ENCODE data around the gene MATK.
"Not testable (repeated sequence)": the region's sequence is repeated elsewhere in the genome, so short reads cannot be mapped to it uniquely, and the experiment has no call there.

MATK gene

DNA sequence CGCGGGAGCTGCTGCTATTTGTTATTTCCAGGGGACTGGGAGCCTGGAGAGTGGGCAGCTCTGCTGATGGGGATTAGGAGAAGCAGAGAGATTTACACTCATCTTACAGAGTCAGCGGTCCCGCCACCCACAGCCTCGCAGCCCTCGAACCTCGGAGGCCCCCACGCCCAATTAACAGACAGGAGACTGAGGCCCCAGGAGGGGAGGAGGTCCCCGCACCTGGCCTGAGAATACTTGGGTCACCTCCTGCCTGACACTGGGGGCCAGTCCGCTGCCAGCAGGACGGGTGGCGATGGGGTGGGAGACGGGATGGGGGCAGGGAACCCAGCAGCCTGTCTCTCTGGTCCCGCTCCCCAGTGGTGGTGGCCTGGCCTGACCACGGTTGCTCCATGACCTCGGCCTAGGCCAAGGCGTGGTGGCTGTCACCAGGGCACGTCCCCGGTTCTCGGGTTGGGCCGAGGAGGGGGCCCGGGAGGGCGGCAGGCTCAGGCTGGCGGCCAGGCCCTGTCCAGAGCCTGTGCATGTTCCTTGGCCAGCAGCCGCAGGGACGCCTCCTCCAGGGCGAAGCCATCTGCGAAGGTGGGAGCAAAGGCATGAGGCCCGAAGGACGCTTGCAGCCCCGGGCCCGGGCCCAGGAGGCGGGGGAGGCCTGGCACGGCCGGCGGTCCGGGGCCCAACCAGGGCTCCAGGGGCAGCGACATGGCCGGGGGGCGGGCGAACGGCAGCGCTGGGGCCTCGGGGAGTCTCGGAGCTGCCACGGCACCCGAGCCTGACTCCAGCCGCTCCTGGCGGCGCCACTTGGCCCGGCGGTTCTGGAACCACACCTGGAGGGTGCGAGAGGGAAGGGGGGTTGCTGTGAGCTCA, 15.8 kb downstream of the MATK start:
- DNase-seq (ENCODE audit: low spot score) = no peak

DNA sequence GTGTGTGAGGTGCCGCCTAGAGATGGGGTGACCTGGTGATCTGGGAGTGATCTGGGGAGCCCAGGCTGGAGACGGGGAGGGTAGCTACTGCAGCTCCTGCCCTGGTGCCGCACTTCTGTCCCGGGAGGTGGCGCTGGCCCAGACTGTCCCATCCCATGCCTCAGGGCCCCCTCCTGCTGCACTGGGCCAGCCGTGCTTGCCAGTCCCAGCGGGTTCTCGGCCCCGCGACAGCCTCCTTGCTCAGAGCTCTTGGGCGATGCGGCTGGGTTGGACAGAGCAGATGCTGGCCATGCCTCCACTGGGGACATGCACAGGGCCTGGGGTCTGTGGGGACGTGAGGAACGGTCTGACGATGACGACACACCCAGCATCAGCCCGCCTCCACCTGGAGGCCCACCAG, 16.7 kb downstream of the MATK start:
- no peak for DNase-seq (ENCODE audit: low spot score)

DNA sequence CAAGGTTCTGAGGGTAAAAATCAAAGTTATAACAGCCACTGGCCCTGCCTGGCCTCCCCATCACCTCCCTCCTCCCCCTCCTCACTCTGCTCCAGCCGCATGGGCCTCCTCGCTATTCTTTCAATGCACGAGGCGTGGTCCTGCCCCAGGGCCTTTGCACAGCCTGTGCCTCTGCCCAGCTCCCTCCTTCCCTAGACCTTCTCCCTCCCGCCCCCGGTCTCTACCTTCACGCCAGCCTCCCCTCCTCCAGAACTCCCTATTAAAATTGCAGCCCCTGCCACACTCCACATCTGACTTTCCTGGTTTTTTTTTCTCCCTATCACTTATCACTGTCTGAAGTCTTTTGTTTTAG, 17.5 kb downstream of the MATK start:
- DNase-seq (ENCODE audit: low spot score) = no peak

DNA sequence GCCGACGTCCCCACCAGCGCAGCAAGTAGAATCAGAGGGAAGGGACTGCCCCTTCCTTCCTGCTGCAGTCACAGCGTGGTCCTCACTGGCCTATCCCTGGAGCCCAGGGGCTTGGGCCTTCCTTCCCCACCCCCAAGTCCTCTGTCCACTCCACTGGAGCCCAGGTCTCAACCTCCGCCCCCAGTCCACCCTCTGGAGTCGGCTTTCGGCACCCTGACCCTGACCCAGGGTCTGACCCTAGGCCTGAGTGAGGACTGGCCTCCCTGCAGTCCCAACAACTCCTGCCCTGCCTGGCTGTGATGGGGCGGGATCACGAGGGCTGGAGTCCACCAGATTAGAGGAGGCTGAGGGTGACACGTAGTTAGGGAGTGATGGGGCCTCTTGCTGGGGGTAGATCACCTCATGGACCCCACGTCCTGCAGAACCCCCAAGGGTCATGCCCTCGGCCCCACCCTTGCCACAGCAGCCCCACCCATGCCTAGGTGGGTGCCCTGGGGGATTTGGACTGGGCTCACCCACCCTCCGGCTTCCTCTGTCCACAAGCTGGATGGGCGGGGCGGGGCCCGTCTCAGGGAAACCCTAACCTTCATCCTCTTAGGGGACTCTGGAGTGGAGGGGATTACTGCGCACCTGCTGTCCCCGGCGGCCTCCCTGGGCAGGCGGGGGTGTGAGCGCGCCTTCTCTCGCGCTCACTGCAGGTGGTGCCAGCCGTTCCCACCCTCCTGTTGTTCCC, 18.0 kb downstream of the MATK start:
- no peak for DNase-seq (ENCODE audit: low spot score)

DNA sequence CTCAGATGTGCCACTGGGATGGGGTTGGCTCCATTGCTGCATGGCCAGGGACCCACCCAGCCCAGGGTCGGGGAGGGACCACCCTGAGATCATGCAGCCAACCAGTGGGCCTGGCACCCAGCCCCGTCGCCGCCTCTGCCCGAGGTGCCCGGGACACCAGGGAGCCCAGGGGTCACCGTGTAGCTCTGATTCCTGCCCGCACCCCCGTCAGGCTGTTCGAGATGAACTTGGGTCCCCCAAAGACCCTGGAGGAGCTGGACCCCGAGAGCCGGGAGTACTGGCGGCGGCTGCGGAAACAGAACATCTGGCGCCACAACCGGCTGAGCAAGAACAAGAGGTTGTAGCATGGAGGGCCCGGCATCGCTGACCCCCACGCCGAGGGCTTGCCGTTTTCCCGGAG, 19.1 kb downstream of the MATK start:
- no peak for DNase-seq (ENCODE audit: low spot score)

DNA sequence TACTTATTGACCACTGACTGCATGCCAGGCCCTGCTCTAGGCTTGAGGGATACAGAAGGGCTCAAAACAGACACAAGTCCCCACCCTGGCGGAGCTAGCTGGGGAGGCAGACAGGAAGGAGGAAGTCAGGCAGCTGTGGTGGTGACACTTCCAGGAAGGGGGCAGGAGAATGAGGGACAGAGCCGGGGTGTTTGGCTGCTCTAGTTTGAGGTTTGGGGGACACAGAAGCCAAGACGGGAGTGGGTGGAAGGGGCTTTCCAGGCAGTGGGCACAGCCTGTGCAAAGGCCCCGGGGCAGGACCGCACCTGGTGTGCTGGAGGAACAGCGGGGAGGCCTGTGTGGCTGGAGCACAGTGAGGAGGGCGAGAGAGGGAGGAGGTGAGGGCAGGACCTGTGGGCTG, 19.7 kb downstream of the MATK start:
- DNase-seq (ENCODE audit: low spot score) = no peak

DNA sequence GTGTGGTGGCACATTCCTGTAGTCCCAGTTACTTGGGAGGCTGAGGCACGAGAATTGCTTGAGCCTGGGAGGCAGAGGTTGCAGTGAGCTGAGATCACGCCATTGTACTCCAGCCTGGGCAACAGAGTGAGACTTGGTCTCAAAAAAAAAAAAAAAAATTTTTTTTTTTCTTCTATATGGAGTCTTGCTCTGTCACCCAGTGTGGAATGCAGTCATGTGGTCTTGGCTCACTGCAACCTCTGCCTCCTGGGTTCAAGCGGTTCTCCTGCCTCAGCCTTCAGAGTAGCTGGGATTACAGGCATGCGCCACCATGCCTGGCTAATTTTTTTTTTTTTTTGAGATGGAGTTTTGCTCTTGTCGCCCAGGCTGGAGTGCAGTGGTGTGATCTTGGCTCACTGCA, 20.4 kb downstream of the MATK start:
- not testable (repeated sequence) for DNase-seq (ENCODE audit: low spot score)

DNA sequence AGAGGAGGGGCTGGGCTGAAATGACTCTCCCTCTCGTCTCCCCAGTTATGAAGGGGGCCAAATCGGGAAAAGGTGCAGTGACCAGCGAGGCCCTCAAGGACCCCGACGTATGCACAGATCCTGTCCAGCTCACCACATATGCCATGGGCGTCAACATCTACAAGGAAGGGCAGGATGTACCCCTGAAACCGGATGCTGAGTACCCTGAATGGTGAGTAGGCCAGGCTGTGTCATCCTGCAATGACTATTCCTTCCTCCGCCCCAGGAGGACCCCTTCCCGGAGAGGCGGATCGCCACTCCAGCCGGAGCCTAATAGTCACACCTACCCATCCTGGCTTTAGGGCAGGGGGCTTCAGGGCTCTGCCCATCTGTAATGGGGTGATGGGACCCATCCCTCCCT, 21.1 kb downstream of the MATK start:
- DNase-seq (ENCODE audit: low spot score) = no peak

DNA sequence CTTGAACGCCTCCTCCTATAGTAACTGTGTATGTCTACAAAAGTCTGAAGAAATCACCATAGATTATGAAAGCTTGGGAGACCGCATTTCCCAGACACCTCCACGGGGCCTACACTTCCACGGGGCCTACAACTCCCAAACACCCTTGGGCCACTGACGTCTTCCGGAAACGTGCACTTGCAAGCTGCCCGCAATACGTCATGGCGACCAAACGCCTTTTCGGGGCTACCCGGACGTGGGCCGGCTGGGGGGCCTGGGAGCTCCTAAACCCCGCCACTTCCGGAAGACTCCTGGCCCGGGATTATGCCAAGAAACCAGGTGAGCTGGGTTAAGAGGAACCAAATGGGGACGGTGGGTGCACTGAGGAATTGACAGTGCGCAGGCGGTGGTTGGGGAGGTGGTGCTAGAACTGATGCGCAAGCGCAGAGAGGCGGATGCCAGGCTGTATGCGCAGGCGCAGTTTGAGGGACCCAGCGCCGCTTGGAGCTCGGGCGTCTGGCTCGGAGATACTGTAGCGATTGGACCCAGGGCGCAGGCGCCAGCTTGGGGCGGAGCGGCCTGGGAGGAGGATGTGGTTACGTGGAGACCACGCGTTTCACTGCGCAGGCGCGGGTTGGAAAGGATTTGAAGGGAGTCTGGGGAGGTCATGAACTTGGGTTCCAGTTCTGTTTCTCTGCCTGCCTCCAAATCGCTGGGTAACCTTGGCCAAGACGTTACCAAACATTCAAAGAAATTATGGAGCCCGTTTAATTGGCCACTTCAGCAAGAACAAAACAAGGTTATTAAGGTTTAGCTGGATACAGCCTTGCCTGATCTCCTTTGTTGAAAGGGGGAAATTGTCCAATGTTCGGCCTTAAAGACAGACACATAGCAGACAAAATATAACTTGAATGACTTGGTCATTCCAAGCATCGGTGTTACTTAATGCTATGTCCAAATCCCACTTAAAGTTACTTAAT, 23.4 kb downstream of the MATK start, which contains the start of gene MRPL54:
Gene MRPL54, plus strand, starts transcription at position 182 of the 959 bp plus-strand sequence. Its CDS starts 19 bp downstream, at position 201.
- peak; percentile 100 for DNase-seq (ENCODE audit: low spot score)

DNA sequence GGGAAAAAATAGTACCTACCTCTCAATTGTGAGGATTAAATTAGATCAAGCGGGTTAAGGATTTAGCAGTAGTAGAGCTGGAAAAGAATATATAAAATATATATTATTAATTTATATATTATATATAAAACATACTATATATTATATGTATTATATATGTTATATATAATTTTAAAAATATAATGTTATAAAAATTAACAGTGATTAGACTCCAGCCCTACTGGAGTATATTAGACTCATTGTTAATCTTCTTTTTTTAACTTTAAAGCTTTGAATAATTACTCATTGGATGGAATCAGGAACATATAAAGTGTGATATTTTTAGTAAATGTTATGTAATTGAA, 24.1 kb downstream of the MATK start:
- no peak for DNase-seq (ENCODE audit: low spot score)

DNA sequence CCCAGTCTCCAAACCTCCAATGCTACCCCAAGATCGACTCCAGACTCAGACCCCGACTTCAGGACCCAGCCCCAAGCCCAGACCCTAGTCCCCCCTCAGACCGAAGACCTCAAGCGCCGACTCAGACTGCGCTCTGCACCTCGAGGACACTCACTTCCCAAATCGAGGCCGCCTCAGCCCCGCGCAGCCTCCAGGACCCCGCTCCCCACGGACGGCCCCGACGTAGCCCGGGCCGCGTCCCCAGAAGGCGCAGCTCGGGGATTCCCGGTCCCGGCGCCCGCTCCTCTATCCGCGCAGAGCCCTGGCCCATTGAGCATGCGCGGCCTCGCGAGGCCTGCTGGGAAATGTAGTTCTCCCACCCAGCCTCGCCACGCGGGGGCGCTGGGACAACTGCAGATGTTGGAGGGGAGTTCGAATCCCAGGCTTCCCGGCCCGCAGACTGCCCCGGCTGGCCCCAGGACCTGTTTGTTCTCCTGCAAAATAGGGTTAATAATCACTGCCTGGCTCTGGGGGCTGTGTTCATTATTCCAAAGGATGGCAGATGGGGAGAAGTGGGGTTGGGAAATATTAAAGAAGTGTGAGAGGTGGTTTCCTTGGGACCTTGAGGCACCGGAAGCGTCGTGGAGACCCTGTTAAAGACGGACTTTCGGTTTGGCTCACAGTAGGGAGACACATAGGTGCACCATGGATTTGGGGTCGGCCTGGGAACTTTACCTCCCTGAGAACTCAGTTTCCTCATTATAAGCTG, 24.6 kb downstream of the MATK start, which contains the start of gene APBA3:
Gene APBA3, minus strand, starts transcription at position 311 of the 748 bp plus-strand sequence. CDS start 1,428 bp downstream, outside the sequence.
- DNase-seq (ENCODE audit: low spot score) = peak; percentile 97

DNA sequence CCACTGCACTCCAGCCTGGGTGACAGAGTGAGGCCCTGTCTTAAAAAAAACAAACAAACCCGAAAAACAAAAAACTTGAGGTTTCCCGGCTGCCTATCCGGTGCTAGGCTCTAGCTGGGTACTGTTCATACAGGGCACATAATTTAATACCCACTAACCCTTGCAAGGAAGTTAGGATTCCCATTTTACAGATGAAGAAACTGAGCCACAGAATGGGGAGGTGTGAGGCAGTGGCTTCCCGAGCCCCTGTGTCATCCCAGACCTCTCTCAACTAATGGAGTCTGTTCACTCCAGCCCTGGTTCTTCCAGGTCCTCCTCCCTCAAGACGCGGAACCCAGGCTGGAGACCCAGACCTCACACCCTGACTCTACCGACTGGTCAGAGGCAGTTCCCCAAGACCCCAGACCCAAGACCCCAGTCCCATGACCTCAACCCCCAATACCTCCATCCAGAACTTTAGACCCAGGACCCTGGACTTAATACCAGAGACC, 25.3 kb downstream of the MATK start:
- DNase-seq (ENCODE audit: low spot score) = peak; percentile 6

DNA sequence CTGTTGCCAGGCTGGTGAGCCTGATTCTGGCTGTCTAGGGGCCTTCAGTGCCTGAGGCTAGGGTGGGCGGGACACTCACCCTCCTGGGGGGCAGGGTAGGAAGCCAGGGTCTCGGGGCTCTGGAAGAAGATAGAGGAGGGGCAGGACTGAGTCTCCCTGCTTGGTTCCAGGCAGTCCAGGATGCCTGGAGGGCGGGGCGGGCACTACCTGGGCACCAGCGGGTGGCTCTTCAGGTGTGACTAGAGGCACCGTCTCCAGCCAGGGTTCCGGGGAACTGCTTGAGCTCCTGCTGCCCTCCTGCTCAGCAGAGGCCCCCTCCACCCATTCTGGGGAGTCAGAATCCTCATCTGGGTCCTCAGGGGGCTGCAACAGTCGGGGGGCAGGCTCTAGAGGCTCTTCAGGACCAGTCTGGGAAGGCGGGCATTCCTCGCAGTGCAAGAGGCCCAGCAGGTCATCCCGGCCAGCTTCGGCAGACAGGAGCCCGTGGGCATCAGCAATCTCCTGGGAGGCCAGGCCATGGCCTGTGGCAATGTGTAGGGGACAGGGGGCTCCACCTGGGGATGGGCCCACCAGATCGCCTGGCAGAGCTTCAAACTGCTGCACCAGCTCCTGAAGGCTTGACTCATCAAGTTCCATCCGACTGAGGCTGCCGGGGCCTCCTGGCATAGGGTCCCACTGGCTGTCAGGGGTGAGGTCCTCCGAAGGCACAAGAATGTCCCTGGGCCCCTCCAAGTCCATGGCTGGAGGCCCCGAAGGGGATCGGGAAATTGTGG, 26.5 kb downstream of the MATK start:
- no peak for DNase-seq (ENCODE audit: low spot score)

DNA sequence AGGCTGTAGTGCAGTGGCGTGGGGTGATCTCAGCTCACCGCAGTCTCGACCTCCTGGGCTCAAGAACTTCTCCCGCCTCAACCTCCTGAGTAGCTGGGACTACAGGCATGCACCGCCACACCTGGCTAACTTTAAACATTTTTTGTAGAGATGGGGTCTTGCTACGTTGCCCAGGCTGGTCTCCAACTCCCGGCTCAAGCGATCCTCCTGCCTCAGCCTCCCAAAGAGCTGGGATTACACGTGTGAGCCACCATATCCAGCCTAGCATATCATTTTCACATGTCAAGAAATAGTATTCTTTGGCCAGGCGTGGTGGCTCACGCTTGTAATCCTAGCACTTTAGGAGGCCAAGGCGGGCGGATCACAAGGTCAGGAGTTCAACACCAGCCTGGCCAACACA, 27.9 kb downstream of the MATK start:
- not testable (repeated sequence) for DNase-seq (ENCODE audit: low spot score)

DNA sequence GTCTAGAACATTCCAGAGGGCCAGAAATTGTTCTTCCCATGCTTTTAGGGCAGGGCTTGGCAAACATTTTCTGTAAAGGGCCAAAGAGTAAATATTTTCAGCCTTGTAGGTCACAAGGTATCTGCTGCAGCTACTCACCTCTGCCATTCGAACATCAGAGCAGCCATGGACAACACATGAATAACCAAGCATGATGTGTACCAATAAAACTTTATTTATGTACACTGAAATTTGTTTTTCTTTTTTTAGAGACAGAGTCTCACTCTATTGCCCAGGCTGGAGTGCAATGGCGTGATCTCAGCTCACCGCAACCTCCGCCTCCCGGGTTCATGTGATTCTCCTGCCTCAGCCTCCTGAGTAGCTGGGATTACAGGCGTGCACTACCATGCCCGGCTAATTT, 28.5 kb downstream of the MATK start:
- DNase-seq (ENCODE audit: low spot score) = not testable (repeated sequence)

DNA sequence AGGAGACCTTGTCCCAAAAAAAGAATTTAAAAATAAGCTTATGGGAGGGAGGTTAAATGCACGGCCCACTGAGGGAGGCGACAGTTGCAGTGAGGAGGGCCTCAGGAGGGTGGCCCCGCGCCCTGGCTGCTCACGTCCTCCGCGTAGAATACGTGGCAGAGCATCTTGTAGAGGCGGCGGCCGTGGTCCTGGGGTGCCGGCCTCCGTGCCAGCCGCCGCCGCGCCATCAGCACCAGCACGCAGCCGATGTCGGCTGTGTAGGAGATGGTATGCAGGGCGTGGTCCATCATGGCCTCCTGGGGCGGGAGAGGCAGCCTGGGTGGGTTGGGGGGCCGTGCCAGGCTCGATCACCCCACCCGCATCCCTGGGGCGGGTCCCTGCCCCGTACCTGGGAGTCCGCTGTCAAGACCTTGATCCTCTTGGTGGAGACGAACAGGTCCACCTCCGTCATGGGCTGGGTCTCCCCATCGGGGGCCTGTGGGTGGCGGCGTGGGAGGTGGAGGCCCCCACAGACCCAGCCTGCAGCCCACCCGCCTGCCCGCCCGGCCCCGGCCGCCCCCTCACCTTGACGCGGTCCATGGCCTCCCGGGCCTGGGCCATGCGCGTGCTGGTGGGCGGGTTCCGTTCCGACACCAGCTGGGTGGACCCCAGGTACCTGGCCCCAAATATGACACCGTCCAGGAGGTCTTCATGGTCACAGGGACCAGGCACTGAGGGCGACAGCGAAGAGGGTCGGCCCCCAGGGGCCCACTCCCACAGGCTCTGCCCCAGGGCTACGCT, 32.4 kb downstream of the MATK start:
- DNase-seq (ENCODE audit: low spot score) = no peak

DNA sequence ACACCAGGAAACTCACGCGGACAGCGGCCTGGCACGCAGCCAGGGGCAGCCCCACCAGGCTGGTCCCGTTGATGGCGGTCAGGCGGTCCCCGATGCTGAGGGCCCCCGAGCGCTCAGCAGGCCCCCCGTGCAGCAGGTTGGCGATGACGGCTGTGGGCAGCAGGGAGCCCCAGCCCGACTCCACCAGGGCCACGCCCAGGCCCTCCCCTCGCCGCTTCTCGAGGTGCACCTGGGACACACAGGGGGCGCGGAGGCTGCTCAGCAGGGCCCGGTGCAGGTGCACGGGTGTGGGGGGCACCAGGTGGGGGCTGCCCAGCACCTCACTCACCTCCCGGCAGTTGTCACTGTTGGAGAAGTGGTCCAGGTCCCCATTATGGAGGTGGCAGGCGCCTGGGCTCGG, 33.7 kb downstream of the MATK start:
- no peak for DNase-seq (ENCODE audit: low spot score)

DNA sequence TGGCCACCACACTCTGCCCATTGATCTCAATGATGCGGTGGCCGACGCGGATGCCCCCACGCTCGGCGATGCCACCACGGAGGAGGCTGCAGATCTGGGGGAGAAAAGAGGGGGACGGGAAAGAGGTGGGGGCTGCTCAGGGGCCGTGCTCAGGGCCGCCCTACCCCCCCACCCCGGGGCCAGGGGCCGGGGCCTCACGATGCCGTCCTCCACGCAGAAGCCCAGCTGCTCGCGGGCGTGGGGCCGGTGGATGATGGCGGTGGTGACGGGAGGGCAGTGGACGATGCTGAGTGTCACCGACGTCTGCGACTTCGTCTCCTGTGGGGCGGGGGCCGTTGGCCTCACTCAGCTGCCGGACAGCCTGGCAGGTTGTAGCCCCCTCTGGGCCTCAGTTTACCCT, 34.9 kb downstream of the MATK start:
- DNase-seq (ENCODE audit: low spot score) = no peak

DNA sequence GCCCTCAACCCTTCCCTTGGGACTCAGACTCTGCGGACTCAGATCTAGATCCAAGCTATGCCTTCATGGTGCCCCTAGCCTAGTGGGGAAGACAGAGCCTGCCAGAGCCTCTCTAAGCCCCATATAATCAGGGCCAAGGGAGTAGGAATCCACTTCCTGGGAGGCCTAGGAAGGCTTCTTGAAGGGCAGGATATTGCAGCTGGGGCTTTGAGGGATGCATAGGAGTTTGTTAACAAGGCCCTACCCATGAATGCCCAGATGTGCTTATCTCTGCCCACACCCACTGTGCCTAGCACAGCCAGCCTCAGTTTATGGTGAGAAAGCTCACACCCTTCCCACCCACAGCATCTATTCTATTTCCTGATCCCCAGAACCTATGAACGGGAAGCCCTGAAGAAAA, 36.0 kb downstream of the MATK start:
- DNase-seq (ENCODE audit: low spot score) = no peak

DNA sequence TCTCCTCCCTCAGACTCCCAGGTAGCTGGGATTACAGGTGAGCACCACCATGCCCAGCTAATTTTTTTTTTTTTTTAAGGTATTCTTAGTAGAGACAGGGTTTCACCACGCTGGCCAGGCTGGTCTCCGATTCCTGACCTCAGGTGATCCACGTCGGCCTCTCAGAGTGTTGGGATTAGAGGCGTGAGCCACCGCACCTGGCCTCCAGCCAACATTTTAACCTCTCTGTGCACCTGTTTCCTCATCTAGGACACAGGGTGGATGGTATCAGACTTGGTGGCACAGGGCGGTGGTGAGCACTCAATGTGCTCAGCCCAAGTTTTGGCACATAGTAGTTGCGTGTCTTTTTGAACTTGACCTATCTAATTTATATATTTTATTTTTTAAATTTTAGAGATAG, 37.2 kb downstream of the MATK start:
- no peak for DNase-seq (ENCODE audit: low spot score)

All from activated CD4-positive, alpha-beta T cell treated with anti-CD3 and anti-CD28 coated beads, Interleukin-2, Interleukin-4, amounts not matched to agents 100 ng/mL and 50 ng/mL, durations not matched to agents 16 hours and 8 hours (primary cell).